PFSK-1 (cell line): ENCODE data around the gene PMFBP1.

ENCODE experiments used
- FOXP2 ChIP-seq: optimal IDR thresholded peaks from 2 replicates; pipeline ENCODE3; 2011; ENCODE audit warnings: borderline replicate concordance, control low read depth, inconsistent platforms; ENCODE audit not compliant: insufficient read depth; ENCODE audit errors: extremely low read length, extremely low read depth
- POLR2AphosphoS5 ChIP-seq: IDR thresholded peaks from 2 replicates; pipeline ENCODE4 v1.6.1; 2012; ENCODE audit warnings: low read depth, mild to moderate bottlenecking, control low read depth, low read length, moderate library complexity
- SIN3A ChIP-seq: IDR thresholded peaks from 2 replicates; pipeline ENCODE4 v1.6.1; 2012; ENCODE audit warnings: mild to moderate bottlenecking, low read length, moderate library complexity, borderline replicate concordance; ENCODE audit not compliant: insufficient read depth
- TAF1 ChIP-seq: IDR thresholded peaks from 2 replicates; pipeline ENCODE4 v1.6.1; 2012; ENCODE audit warnings: low read length, control low read depth, borderline replicate concordance; ENCODE audit not compliant: insufficient read depth

DNA sequence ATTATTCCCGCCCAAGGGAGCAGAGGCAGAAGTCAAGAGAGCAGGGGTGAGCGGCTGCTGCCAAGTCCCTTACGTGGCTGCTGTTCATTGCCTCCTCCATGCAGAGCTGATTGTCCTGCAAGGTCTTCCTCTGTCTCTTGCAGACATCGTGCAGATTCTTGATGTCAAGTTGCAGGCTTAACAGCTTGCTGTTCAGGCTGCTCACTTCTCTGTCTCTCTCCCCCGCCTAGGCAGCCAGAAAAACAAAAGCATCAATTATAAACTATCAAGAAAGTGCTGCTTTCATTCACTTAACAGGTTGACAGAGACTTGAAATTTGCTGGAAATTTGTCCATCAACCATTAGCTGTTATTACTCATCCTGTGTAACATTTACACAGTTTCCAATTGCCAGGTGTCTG, 7.3 kb downstream of the PMFBP1 start:
- TF ChIP-seq SIN3A (no peak), TAF1 (no peak), POLR2AphosphoS5 (no peak), FOXP2 (no peak)
